ENCODE data around the gene LUC7L3. TPM values are rescaled to one million over a fixed set of nuclear protein-coding genes. Genes with fewer than 3 reads are reported as not detected.

The LUC7L3 gene
- total and polyA plus RNA-seq, 2 experiments from 2014 or later, result 69.3 to 501 TPM

DNA sequence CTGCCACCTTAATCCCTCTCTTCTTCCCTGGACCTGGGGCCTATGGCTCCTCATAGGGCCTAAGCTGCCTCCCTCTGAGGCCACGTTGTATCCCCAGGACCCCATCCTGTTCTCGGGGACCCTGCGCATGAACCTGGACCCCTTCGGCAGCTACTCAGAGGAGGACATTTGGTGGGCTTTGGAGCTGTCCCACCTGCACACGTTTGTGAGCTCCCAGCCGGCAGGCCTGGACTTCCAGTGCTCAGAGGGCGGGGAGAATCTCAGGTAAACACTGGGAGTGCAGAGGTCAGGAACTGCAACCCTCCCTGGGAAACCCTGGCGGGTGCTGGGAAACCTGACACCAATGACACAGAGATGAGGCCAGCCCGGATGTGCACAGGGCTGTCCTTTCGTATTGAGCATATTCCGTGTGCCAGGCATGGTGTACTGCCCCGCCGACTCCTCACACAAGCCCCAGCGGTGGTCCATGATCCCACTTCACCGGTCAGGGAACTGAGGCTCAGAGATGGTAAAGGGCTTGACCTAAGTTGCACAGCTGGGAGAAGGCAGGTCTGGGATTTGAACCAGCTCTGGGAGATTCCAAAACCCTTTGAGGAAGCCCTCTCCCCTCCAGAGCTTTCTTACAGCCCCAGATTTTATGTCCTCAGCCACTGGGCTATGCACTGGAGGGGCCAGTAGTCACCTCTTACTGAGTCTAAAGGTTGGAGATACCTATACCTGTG, 34.6 kb upstream of the LUC7L3 start:
- TF ChIP-seq EZH2 (IDR thresholded peaks at IDR 0.05; ENCODE audit: low read depth, unreplicated experiment) (no peak), CREB1 (CRISPR knock-in tag; IDR thresholded peaks at IDR 0.05; ENCODE audit: low read depth) (no peak), ZNF331 (CRISPR knock-in tag; IDR thresholded peaks at IDR 0.05; ENCODE audit: low read depth) (no peak), JUNB (IDR thresholded peaks at IDR 0.05; ENCODE audit: unreplicated experiment) (no peak), NANOG (IDR thresholded peaks at IDR 0.05; ENCODE audit: borderline replicate concordance) (no peak), STAT1 (IDR thresholded peaks at IDR 0.05; ENCODE audit: unreplicated experiment) (no peak)
- TF ChIP-seq, protein P1, sequence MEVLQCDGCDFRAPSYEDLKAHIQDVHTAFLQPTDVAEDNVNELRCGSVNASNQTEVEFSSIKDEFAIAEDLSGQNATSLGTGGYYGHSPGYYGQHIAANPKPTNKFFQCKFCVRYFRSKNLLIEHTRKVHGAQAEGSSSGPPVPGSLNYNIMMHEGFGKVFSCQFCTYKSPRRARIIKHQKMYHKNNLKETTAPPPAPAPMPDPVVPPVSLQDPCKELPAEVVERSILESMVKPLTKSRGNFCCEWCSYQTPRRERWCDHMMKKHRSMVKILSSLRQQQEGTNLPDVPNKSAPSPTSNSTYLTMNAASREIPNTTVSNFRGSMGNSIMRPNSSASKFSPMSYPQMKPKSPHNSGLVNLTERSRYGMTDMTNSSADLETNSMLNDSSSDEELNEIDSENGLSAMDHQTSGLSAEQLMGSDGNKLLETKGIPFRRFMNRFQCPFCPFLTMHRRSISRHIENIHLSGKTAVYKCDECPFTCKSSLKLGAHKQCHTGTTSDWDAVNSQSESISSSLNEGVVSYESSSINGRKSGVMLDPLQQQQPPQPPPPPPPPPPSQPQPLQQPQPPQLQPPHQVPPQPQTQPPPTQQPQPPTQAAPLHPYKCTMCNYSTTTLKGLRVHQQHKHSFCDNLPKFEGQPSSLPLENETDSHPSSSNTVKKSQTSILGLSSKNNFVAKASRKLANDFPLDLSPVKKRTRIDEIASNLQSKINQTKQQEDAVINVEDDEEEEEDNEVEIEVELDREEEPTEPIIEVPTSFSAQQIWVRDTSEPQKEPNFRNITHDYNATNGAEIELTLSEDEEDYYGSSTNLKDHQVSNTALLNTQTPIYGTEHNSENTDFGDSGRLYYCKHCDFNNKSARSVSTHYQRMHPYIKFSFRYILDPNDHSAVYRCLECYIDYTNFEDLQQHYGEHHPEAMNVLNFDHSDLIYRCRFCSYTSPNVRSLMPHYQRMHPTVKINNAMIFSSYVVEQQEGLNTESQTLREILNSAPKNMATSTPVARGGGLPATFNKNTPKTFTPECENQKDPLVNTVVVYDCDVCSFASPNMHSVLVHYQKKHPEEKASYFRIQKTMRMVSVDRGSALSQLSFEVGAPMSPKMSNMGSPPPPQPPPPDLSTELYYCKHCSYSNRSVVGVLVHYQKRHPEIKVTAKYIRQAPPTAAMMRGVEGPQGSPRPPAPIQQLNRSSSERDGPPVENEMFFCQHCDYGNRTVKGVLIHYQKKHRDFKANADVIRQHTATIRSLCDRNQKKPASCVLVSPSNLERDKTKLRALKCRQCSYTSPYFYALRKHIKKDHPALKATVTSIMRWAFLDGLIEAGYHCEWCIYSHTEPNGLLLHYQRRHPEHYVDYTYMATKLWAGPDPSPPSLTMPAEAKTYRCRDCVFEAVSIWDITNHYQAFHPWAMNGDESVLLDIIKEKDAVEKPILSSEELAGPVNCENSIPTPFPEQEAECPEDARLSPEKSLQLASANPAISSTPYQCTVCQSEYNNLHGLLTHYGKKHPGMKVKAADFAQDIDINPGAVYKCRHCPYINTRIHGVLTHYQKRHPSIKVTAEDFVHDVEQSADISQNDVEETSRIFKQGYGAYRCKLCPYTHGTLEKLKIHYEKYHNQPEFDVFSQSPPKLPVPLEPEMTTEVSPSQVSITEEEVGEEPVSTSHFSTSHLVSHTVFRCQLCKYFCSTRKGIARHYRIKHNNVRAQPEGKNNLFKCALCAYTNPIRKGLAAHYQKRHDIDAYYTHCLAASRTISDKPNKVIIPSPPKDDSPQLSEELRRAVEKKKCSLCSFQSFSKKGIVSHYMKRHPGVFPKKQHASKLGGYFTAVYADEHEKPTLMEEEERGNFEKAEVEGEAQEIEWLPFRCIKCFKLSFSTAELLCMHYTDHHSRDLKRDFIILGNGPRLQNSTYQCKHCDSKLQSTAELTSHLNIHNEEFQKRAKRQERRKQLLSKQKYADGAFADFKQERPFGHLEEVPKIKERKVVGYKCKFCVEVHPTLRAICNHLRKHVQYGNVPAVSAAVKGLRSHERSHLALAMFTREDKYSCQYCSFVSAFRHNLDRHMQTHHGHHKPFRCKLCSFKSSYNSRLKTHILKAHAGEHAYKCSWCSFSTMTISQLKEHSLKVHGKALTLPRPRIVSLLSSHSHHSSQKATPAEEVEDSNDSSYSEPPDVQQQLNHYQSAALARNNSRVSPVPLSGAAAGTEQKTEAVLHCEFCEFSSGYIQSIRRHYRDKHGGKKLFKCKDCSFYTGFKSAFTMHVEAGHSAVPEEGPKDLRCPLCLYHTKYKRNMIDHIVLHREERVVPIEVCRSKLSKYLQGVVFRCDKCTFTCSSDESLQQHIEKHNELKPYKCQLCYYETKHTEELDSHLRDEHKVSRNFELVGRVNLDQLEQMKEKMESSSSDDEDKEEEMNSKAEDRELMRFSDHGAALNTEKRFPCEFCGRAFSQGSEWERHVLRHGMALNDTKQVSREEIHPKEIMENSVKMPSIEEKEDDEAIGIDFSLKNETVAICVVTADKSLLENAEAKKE (CRISPR knock-in tag; IDR thresholded peaks at IDR 0.05), result no peak
- TF ChIP-seq, protein P2, sequence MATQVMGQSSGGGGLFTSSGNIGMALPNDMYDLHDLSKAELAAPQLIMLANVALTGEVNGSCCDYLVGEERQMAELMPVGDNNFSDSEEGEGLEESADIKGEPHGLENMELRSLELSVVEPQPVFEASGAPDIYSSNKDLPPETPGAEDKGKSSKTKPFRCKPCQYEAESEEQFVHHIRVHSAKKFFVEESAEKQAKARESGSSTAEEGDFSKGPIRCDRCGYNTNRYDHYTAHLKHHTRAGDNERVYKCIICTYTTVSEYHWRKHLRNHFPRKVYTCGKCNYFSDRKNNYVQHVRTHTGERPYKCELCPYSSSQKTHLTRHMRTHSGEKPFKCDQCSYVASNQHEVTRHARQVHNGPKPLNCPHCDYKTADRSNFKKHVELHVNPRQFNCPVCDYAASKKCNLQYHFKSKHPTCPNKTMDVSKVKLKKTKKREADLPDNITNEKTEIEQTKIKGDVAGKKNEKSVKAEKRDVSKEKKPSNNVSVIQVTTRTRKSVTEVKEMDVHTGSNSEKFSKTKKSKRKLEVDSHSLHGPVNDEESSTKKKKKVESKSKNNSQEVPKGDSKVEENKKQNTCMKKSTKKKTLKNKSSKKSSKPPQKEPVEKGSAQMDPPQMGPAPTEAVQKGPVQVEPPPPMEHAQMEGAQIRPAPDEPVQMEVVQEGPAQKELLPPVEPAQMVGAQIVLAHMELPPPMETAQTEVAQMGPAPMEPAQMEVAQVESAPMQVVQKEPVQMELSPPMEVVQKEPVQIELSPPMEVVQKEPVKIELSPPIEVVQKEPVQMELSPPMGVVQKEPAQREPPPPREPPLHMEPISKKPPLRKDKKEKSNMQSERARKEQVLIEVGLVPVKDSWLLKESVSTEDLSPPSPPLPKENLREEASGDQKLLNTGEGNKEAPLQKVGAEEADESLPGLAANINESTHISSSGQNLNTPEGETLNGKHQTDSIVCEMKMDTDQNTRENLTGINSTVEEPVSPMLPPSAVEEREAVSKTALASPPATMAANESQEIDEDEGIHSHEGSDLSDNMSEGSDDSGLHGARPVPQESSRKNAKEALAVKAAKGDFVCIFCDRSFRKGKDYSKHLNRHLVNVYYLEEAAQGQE (IDR thresholded peaks at IDR 0.05; ENCODE audit: unreplicated experiment), result no peak
- TF ChIP-seq, protein P3, sequence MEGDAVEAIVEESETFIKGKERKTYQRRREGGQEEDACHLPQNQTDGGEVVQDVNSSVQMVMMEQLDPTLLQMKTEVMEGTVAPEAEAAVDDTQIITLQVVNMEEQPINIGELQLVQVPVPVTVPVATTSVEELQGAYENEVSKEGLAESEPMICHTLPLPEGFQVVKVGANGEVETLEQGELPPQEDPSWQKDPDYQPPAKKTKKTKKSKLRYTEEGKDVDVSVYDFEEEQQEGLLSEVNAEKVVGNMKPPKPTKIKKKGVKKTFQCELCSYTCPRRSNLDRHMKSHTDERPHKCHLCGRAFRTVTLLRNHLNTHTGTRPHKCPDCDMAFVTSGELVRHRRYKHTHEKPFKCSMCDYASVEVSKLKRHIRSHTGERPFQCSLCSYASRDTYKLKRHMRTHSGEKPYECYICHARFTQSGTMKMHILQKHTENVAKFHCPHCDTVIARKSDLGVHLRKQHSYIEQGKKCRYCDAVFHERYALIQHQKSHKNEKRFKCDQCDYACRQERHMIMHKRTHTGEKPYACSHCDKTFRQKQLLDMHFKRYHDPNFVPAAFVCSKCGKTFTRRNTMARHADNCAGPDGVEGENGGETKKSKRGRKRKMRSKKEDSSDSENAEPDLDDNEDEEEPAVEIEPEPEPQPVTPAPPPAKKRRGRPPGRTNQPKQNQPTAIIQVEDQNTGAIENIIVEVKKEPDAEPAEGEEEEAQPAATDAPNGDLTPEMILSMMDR (conservative IDR thresholded peaks at IDR 0.05; ENCODE audit: low read depth in 2 of 2), result no peak
- H3K36me3 ChIP-seq (ENCODE audit: insufficient read depth), result no peaks in the 10 kb centered on the region
- peaks cover 3% of the 10 kb centered on the region; the same call in 1 of the 2 replicates for H3K4me1 ChIP-seq (ENCODE audit: insufficient read depth)
- peak; percentile 54 for ATAC-seq
- Mint-ChIP-seq H3K36me3 (ENCODE audit: low read depth) (no peaks in the 10 kb centered on the region), H3K4me3 (no peak overlapping the region), H3K27me3 (ENCODE audit: insufficient read depth, low read depth, poor library complexity) (peaks cover 9% of the 10 kb centered on the region), H3K4me1 (peaks cover 31% of the 10 kb centered on the region), H3K27ac (no peak overlapping the region), H3K9me3 (no peaks in the 10 kb centered on the region)
- no peaks in the 10 kb centered on the region for H3K9me2 ChIP-seq (ENCODE audit: insufficient read depth)
- no peak overlapping the region for H3K4me3 ChIP-seq
- H3K27me3 ChIP-seq (ENCODE audit: insufficient read depth), result no peaks in the 10 kb centered on the region
- no peak overlapping the region for H3K4me2 ChIP-seq
- no peak overlapping the region for H3K27ac ChIP-seq (ENCODE audit: low read depth)
- no peaks in the 10 kb centered on the region for H3F3A ChIP-seq (replicated peaks; ENCODE audit: low read depth)
- peak; percentile 44 for DNase-seq (ENCODE audit: low spot score)
- H3K79me2 ChIP-seq (replicated peaks; ENCODE audit: insufficient read depth), result no peaks in the 10 kb centered on the region
- no peaks in the 10 kb centered on the region for H4K20me1 ChIP-seq (replicated peaks; ENCODE audit: insufficient read depth)
- peak overlapping the region; percentile 63; the same call in 1 of the 2 replicates for H2AFZ ChIP-seq

All from GM23338 (cell line).